ENCODE measurements around the gene MYLK.
"Not testable (repeated sequence)": the region's sequence is repeated elsewhere in the genome, so short reads cannot be mapped to it uniquely, and the experiment has no call there.

MYLK gene

DNA sequence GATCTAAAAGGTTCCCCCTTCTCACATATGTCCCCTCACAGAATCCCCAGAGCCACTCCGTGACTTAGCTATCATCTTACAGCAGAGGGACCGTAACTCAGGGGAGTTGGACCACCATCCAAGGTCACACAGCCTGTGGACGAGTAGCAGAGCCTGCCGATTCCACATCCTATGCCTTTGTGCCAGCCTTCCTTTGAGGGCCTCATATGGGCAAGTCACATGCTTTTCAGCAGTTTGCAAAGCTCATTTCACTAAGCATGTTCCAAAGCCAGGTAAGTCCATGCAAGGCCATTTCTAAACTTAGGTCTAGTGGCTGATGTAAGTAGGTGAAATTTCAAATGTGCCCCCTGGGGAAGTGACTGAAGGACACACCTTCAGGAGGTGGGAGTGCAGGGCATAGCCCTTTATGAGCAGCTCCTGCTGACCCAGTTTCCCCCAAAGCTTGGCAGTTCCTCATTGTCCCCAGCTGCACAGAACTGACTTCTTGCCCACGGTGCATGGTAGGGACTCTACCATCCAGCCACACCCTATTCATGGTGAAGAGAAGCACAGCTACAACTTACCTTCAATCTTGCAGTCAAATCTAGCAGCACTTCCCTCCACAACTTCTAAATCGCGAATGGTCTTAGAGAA, 265.9 kb downstream of the MYLK start:
- no peak for DNase-seq (ENCODE audit: low read depth in 1 of 2, low spot score in 1 of 2)
- in situ Hi-C loops (cut with HindIII; ENCODE audit: low pct_unique_long_range_greater_than_20kb, low sequenced_read_pairs), result no loop called here
- TF ChIP-seq JUND (IDR thresholded peaks at IDR 0.05; ENCODE audit: low read depth), result no peak

DNA sequence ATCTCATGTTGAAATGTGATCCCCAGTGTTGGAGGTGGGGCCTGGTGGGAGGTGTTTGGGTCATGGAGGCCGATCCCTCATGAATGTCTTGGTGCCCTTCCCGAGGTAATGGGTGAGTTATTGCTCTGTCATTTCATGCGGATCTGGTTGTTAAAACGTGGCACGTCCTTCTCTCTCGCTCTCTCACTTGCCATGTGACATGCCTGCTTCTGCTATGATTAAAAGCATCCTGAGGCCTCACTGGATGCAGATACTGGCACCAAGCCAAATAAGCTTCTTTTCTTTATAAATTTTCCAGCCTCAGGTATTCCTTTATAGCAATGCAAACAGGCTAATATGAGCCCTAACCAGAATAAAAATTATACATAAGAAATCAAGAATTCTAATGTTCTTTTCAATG, 267.5 kb downstream of the MYLK start:
- no peak for DNase-seq (ENCODE audit: low read depth in 1 of 2, low spot score in 1 of 2)
- in situ Hi-C loops (cut with HindIII; ENCODE audit: low pct_unique_long_range_greater_than_20kb, low sequenced_read_pairs), result no loop called here
- TF ChIP-seq JUND (IDR thresholded peaks at IDR 0.05; ENCODE audit: low read depth), result no peak

DNA sequence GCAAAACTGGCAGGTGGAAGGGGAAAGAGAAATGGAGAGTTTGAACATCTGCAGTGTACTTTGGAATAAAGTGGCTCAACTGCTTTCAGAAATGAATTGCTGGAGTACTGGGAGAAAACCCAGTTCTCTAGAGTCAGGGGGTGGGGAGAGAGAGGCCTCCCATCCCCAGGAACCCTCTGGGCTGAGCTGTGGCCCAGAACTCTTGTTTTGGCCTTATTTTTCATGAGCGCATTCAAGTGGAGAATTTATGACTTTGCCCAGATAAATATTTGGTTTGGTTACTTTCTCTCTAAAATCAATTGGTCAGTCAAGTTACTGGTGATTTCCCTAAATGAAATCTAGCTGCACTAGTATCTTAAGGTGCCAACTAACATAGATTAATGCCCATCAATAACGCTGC, 270.6 kb downstream of the MYLK start:
- TF ChIP-seq JUND (IDR thresholded peaks at IDR 0.05; ENCODE audit: low read depth), result no peak
- in situ Hi-C loops (cut with HindIII; ENCODE audit: low pct_unique_long_range_greater_than_20kb, low sequenced_read_pairs), result no loop called here
- DNase-seq (ENCODE audit: low read depth in 1 of 2, low spot score in 1 of 2), result no peak

DNA sequence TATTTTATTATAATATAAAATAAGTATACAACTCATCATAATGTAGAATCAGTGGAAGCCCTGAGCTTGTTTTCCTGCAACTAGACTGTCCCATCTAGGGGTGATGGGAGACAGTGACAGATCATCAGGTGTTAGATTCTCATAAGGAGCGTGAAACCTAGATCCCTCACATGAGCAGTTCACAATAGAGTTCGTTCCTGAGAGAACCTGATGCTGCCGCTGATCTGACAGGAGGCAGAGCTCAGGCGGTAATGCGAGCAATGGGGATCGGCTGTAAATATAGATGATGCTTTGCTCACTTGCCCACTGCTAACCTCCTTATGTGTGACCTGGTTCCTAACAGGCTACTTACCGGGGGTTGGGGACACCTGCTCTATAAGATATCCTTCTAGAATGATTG, 272.5 kb downstream of the MYLK start:
- DNase-seq (ENCODE audit: low read depth in 1 of 2, low spot score in 1 of 2); in situ Hi-C loops (cut with HindIII; ENCODE audit: low pct_unique_long_range_greater_than_20kb, low sequenced_read_pairs): not testable (repeated sequence)

DNA sequence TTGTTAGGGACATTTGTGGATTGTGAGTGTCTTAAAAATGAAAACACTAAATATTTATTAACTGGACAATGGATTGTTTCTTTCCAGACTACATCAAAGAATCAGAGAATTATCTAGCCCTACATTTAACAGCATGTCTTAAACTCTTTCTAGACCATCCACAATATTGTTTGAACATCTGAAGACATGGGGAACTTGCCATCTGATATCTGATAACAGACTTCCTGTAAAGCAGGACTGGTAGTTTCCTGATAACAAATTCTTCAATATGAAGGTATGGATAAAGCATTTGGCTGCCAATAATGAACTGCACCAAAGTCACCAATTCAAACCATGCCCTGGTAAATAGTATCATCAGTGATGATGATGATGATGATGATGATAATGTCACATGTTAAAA, 273.1 kb downstream of the MYLK start:
- no peak for TF ChIP-seq JUND (IDR thresholded peaks at IDR 0.05; ENCODE audit: low read depth)
- in situ Hi-C loops (cut with HindIII; ENCODE audit: low pct_unique_long_range_greater_than_20kb, low sequenced_read_pairs), result no loop called here
- no peak for DNase-seq (ENCODE audit: low read depth in 1 of 2, low spot score in 1 of 2)

DNA sequence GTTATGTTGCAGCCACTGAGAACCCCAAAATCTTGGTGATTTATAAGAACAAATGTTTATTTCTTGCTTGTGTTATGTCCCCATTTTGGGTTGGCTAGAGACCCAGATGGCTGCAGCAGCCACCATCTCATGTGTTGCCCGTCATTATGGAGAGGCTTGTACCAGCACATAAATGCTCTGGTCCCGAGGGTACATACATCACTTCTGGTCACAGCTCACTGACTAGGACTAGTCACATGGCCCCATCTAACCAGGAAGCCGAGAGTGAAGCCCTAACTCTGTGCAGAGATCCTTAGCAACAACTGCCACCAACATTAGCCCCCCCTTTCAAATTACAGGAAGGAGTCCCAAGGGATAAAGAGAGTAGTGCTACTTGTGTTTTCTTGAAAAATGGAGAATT, 273.8 kb downstream of the MYLK start:
- DNase-seq (ENCODE audit: low read depth in 1 of 2, low spot score in 1 of 2), result no peak
- in situ Hi-C loops (cut with HindIII; ENCODE audit: low pct_unique_long_range_greater_than_20kb, low sequenced_read_pairs), result no loop called here

DNA sequence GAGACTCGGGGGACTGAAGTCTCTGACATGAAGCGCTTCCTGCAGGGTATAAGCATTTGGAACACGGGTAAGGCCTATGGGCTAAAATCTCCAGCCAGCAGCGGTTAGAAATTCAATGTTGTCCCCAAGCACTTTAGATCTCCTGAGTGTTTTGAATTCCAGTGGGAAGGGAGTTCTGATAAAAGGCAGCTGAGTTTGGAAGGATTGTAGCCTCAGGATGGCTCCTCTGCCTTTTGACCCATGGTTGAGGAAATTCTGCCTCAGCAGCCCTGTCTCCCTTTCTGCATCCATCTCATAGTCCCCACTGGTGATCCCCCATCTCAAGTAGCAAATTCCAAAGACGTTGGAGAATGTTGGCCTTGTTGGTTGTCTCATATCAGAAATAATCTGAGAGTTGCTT, 275.1 kb downstream of the MYLK start:
- no peak for DNase-seq (ENCODE audit: low read depth in 1 of 2, low spot score in 1 of 2)
- TF ChIP-seq JUND (IDR thresholded peaks at IDR 0.05; ENCODE audit: low read depth), result no peak
- in situ Hi-C loops (cut with HindIII; ENCODE audit: low pct_unique_long_range_greater_than_20kb, low sequenced_read_pairs), result no loop called here

More for the DNA sequence above, 273.8 kb downstream of the MYLK start:
- no peak for TF ChIP-seq JUND (IDR thresholded peaks at IDR 0.05; ENCODE audit: low read depth)

DNA sequence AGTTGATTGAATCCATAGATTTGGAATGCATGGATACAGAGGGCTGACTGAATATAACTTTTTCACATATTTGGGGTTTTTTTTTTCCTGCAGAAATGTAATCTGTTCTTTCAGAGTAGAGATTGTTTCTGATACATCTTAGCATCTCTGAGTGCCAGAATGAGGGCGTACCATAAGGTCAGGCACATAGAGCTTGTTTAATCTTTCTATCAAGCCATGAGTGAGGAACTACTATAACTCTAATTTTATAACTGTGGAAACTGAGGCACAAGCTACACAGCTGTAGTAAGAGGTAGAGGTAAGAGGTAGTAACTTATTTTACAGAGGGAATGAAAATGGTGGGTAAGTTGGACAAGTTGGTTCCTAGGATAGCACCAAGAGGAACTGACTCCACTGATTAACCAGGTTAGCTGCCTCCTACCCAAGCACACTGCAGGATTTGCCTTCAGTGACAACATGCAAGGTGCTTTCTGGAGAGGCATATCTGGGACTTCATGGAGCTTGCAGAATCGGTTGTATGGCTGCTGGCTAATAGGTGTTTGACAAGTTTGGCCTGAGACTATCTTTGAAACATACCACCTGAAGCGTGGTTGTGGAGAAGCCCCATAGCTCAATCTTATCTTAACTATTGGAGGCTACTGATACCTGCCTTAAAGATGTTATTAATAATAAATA, 275.7 kb downstream of the MYLK start:
- no peak for DNase-seq (ENCODE audit: low read depth in 1 of 2, low spot score in 1 of 2)
- in situ Hi-C loops (cut with HindIII; ENCODE audit: low pct_unique_long_range_greater_than_20kb, low sequenced_read_pairs), result no loop called here
- TF ChIP-seq JUND (IDR thresholded peaks at IDR 0.05; ENCODE audit: low read depth), result no peak

DNA sequence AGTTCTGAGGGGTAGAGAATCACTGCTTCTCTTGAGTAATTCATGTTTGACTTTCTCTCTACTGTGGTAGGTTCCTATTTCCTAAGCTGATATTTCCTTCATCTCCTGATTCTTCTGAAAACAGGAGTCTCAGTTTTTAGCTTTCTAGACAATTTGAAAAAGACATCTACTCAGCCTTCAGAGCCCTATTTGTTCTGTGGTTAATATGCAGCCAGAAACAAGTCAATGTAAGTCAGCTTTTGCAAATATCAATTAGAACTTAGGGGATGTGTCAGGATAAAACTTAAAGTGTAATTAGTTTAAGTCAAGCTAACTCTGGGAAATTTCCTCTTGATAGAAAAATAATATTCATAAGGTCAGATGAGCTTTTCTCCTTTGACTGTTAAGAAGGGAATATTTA, 277.6 kb downstream of the MYLK start:
- no peak for DNase-seq (ENCODE audit: low read depth in 1 of 2, low spot score in 1 of 2)
- in situ Hi-C loops (cut with HindIII; ENCODE audit: low pct_unique_long_range_greater_than_20kb, low sequenced_read_pairs), result no loop called here
- TF ChIP-seq JUND (IDR thresholded peaks at IDR 0.05; ENCODE audit: low read depth), result no peak

DNA sequence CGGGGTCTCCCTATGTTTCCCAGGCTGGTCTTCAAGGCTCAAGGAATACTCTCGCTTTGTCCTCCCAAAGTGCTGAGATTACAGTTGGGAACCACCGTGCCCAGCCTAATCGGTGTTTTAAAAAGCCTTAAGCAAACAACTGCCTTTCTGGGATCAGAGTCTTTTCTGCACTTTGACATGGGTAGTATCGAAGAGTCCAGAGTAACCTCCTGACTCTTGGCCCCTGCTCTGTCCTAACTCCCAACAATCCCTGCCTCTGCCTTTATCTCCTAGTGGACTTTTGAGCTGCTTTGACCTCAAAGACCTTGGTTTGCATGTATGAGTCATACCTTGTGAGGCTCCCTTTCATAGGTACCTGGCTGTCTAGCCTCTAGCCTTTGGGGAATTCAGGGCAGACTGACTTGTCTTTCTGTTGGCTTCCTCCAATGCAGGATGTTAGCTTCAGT, 278.3 kb downstream of the MYLK start:
- peak in 1 of 2 experiments; percentile 60 for DNase-seq (ENCODE audit: low read depth in 1 of 2, low spot score in 1 of 2)
- no peak; the same call in 1 of the 2 replicates for TF ChIP-seq JUND (IDR thresholded peaks at IDR 0.05; ENCODE audit: low read depth)
- in situ Hi-C loops (cut with HindIII; ENCODE audit: low pct_unique_long_range_greater_than_20kb, low sequenced_read_pairs), result no loop called here

DNA sequence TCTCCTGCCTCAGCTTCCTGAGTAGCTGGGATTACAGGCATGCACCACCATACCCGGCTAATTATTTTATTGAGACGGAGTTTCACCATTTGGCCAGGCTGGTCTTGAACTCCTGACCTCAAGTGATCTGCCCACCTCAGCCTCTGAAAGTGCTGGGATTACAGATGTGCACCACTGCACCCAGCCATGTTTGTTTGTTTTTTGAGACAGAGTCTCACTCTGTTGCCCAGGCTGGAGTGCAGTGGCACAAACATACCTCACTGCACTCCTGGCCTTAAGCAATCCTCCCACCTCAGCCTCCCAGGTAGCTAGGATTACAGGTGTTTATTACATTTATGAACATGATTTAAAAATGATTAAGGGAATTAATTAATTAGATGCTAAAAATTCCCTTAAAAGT, 281.0 kb downstream of the MYLK start:
- DNase-seq (ENCODE audit: low read depth in 1 of 2, low spot score in 1 of 2); in situ Hi-C loops (cut with HindIII; ENCODE audit: low pct_unique_long_range_greater_than_20kb, low sequenced_read_pairs): not testable (repeated sequence)

DNA sequence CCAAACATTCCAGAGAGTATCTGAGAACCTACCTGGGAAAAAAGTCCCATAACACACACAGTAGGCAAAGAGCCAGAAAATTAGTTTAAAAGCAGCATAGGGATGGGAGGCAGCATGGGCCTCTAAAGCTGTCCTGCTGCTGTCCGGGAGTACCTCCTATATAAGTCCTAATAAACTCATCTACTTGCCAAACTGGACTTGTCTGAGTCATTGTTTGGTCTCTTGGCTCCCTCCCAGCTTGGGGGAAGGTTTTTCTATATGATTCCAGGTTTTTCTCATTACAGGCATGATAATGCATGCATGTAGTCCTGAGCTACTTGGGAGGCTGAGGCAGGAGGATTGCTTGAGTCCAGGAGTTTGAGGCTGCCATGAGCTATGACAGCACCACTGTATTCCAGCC, 281.8 kb downstream of the MYLK start:
- DNase-seq (ENCODE audit: low read depth in 1 of 2, low spot score in 1 of 2), result peak in 1 of 2 experiments; percentile 92
- peak; percentile 92 for TF ChIP-seq JUND (IDR thresholded peaks at IDR 0.05; ENCODE audit: low read depth)
- in situ Hi-C loops (cut with HindIII; ENCODE audit: low pct_unique_long_range_greater_than_20kb, low sequenced_read_pairs), result no loop called here

DNA sequence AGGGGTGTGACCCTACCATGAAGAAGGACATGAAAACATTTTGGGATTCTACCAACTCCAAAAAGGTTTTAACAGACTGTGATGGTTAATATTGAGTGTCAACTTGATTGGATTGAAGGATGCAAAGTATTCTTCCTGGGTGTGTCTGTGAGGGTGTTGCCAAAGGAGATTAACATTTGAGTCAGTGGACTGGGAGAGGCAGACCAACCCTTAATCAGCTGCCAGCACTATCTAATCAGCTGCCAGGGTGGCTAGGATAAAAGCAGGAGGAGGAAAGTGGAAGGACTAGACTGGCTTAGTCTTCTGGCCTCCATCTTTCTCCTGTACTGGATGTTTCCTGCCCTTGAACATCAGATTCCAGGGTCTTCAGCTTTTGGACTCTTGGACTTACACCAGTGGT, 283.3 kb downstream of the MYLK start:
- in situ Hi-C loops (cut with HindIII; ENCODE audit: low pct_unique_long_range_greater_than_20kb, low sequenced_read_pairs), result not testable (repeated sequence)

DNA sequence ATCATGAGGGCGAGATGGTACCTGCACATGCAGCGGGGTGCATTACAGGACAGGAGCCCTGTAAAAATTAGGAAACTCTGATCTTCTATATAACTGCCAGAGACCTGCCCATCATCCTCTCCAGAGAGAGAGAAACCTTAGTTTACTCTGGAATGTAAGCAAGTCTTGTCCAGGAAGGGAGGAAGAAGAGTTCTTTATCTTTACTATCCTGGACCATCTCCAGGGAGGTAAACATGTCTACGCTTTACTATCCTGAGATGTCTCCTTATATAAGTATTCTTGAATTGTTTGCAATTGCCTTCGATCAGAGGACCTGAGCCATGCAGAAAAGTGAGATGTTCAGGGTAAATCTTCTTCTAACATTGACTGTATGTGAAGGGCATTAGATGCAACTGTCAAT, 286.6 kb downstream of the MYLK start:
- DNase-seq (ENCODE audit: low read depth in 1 of 2, low spot score in 1 of 2), result peak in 1 of 2 experiments; percentile 67
- TF ChIP-seq JUND (IDR thresholded peaks at IDR 0.05; ENCODE audit: low read depth), result no peak
- in situ Hi-C loops (cut with HindIII; ENCODE audit: low pct_unique_long_range_greater_than_20kb, low sequenced_read_pairs), result no loop called here

More for the DNA sequence above, 283.3 kb downstream of the MYLK start:
- DNase-seq (ENCODE audit: low read depth in 1 of 2, low spot score in 1 of 2), result not testable (repeated sequence)

Measured in T47D (cell line).